Thyroid gland (tissue), 4 donors: ENCODE measurements around the gene NFAM1.

Source experiments
- POLR2A ChIP-seq, 2 donors: fragments of 450-650 bp; IDR thresholded peaks; one replicate each; pipeline ENCODE4 v1.6.1; 2017; ENCODE audit warnings: antibody characterized with exemption in 2 of 2, mild to moderate bottlenecking in 2 of 2, moderate library complexity in 1 of 2
- TF ChIP-seq, protein P1 (sequence below), 6 experiments: fragments of 200-600 bp in 3 of 6; fragments of 450-650 bp in 3 of 6; sonication (generic) in 3 of 6; IDR thresholded peaks; one replicate each; pipeline ENCODE4 v1.5.1; 2016 to 2019; ENCODE audit warnings: antibody characterized with exemption in 6 of 6, mild to moderate bottlenecking in 2 of 6, inconsistent platforms in 1 of 6, moderate library complexity in 1 of 6

DNA sequence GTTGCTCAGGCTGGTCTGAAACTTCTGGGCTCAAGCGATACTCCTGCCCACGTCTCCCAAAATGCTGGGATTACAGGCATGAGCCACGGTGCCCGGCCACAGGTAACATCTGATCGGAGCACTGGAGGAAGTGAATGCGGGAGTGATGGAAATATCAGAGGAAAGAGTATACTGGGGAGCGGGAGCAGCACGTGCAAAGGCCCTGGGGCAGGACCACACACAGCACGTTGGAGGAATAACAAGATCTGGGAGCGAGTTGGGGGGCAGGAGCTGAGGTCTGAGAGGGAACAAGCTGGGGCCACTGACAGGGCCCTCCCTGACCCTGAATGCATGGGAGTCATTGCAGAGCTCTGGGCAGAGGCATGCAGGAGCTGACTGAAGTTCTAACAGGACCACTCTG lies 70.7 kb downstream of the NFAM1 start:
- no peak for TF ChIP-seq POLR2A (IDR thresholded peaks at IDR 0.05)
- TF ChIP-seq, protein P1, sequence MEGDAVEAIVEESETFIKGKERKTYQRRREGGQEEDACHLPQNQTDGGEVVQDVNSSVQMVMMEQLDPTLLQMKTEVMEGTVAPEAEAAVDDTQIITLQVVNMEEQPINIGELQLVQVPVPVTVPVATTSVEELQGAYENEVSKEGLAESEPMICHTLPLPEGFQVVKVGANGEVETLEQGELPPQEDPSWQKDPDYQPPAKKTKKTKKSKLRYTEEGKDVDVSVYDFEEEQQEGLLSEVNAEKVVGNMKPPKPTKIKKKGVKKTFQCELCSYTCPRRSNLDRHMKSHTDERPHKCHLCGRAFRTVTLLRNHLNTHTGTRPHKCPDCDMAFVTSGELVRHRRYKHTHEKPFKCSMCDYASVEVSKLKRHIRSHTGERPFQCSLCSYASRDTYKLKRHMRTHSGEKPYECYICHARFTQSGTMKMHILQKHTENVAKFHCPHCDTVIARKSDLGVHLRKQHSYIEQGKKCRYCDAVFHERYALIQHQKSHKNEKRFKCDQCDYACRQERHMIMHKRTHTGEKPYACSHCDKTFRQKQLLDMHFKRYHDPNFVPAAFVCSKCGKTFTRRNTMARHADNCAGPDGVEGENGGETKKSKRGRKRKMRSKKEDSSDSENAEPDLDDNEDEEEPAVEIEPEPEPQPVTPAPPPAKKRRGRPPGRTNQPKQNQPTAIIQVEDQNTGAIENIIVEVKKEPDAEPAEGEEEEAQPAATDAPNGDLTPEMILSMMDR (IDR thresholded peaks at IDR 0.05), result no peak
